OCI-LY3 (cell line): ENCODE results near the gene NOP14.

ENCODE experiments used
- EZH2phosphoT487 ChIP-seq: fragments of 200-600 bp; shearing (Covaris generic); IDR thresholded peaks from 2 replicates; pipeline ENCODE4 v1.6.1; 2018; ENCODE audit warnings: antibody characterized with exemption, mixed run types, low read depth
- TF ChIP-seq, protein P1 (sequence below): fragments of 200-600, 300-600 bp; sonication (generic); IDR thresholded peaks from 2 replicates; pipeline ENCODE4 v1.5.1; 2014; ENCODE audit warnings: antibody characterized with exemption, low read length, low read depth

DNA sequence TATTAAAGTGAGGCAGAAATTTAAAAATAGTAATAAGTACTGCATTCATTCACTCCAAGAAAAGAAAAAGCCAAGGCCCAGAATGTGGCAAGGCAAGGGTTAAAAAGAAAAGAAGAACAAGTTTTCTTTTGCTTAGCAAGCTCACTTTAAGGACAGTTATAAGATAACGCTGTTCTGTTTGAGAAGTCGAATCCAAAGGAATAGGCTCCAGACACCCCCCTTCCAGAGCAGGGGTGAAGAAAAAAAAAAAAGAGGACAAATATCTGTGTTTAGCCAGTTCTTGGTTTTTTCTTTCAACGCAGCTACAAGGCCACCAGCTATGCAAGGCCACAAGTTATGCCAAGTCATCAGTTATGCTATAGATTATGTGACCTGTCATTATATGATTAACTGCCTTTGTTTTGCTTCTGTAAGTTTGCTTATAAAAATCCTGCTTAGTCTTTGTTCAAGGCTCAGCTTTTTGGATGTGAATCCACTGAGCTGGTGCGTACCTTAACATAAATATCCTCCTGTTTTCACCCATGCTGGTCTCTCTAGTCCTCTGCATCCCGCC lies 1.6 kb upstream of the NOP14 start:
- TF ChIP-seq, protein P1, sequence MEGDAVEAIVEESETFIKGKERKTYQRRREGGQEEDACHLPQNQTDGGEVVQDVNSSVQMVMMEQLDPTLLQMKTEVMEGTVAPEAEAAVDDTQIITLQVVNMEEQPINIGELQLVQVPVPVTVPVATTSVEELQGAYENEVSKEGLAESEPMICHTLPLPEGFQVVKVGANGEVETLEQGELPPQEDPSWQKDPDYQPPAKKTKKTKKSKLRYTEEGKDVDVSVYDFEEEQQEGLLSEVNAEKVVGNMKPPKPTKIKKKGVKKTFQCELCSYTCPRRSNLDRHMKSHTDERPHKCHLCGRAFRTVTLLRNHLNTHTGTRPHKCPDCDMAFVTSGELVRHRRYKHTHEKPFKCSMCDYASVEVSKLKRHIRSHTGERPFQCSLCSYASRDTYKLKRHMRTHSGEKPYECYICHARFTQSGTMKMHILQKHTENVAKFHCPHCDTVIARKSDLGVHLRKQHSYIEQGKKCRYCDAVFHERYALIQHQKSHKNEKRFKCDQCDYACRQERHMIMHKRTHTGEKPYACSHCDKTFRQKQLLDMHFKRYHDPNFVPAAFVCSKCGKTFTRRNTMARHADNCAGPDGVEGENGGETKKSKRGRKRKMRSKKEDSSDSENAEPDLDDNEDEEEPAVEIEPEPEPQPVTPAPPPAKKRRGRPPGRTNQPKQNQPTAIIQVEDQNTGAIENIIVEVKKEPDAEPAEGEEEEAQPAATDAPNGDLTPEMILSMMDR = no peak
- no peak for TF ChIP-seq EZH2phosphoT487
